Activated CD4-positive, alpha-beta T cell treated with anti-CD3 and anti-CD28 coated beads for 24 hours (primary cell): ENCODE data around the gene SOX30.
"Not testable (repeated sequence)": the region's sequence is repeated elsewhere in the genome, so short reads cannot be mapped to it uniquely, and the experiment has no call there.

Experiments used
- DNase-seq, 2 donors: peaks; one replicate each; pipeline ENCODE4 v3.0.0-alpha.2; 2020; ENCODE audit warnings: low read depth in 2 of 2

Gene SOX30

DNA sequence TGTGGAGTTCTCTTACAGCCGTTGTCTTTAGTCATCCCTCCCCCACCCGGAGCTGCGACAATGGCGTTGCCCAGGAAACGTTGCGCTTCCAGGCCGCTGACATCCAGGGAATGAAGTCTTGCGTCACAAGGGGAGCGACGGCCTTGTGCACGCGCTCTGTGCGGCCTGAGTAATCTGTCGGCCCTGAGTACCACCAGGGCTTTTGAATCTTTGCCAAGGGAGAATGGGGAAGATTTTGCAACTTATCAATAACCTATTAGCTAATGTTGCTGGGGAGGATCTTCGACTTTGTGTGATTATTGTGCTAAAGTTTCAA is at the start of gene SOX30:
Gene SOX30 (minus strand): TSS at position 62 of the 316 bp plus-strand sequence. CDS start 360 bp downstream, outside the sequence.
- DNase-seq, result no peak

DNA sequence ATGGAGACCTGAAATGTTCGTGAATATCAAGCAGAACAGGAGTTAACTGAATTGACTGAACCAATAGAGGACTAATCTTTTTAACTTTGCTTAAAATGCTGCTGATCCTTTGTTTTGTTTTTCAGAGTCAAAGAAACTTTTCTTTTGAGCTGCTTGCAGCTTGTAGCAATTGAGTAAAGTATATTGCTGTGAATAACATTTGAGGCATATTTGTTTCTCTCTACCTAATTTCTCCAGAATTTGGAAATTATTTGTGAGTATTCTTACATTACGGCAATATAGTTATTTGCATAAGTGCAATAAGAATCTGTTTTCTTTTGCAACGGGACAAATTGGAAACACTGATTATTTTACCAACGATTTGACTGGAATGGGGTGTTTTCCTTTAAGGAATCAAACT is 46.4 kb upstream of the SOX30 start:
- DNase-seq, result not testable (repeated sequence)

DNA sequence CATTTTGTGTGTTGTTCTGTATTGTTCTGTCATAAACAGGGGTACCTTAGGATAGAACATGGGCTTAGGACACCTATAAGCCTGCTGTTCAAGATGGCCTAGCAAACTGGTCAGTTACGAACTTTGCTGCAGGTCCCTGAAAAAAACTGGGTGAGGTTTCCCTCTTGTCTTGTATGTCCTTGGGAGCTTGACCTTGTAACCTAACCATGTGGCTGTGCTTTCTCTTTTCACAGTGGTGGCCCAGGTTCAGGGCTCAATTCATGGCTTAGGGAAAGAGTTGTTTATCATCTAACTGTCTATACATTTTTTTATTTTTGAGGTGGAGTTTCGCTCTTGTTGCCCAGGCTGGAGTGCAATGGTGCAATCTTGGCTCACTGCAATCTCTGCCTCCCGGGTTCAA is 43.9 kb upstream of the SOX30 start:
- not testable (repeated sequence) for DNase-seq

DNA sequence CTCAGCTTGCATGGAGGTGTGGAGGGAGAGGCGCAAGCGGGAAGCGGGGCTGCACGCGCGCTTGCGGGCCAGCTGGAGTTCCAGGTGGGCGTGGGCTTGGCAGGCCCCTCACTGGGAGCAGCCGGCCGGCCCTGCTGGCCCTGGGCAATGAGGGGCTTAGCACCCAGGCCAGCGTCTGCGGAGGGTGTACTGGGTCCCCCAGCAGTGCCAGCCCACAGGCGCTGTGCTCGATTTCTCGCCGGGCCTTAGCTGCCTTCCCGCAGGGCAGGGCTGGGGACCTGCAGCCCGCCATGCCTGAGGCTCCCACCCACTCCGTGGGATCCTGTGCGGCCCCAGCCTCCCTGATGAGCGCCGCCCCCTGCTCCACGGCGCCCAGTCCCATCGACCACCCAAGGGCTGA is 41.6 kb upstream of the SOX30 start:
- not testable (repeated sequence) for DNase-seq

DNA sequence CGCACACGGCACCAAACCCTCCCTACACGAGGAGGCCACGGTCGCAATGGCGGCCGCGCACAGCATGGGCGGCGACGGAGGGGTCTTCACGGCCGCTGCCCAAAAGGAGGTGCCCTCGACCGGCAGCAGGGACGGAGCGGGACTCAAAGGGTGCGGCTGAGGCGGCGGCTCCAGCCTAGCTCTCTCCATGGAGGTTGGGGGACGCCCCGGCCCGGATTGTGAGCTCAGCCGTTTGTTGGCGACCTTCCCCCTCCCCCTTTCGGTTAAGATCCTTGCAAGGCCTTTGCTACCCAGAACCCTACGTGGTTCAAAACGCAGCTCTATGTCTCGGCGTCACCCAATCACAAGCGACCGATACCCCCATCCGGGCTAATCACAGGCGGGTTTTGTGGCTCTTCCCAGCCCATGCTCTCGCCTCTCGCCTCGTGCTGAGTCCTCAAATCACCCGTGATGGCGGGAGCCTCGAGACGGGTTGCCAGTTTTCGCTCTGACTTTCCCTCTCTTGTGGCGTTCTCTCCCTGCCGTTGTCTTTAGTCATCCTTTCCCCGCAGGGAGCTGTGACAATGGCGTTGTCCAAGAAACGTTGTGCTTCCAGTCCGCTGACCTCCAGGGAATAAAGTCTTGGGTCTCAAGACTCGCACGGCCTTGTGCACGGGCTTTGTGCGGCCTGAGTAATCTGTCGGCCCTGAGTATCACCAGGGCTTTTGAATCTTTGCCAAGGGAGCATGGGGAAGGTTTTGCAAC is 38.6 kb upstream of the SOX30 start:
- DNase-seq, result no peak

DNA sequence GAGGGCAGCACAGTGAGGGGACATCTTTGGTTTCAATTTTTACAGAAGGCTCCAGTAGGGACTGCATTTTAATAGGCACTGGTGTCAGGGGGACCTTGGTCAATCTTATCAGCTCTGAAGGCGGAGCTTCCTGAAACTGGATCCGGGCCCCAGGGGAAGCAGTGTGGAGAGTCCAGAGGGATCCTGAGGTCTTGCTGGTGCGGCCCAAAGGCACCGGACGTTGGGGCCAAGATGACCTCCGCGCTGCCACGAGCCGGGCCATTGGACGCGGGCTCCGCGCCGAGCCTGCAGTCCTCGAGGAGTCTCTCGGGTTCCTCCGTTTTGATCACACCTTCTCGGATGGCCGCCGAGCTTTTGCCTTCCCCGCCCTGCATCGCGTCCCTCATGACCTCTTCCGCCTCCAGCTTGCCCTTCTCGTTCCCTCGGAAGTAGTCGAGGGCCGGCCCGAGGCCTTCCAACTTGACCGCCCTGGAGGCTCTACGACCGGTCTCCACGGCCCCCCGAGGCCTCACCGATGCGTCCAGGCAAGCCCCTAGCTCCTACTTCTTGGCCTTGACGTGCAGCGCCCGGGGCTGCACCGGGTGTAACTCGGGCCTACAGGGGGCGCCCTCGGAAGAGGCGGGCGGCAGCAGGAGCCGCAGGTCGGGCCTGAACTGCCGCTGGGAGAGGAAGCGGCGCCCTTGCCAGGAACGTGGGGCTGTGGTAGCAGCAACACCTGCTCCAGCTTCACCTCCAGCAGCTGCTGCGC is 37.9 kb upstream of the SOX30 start:
- DNase-seq, result peak in 1 of 2 donors; percentile 22

DNA sequence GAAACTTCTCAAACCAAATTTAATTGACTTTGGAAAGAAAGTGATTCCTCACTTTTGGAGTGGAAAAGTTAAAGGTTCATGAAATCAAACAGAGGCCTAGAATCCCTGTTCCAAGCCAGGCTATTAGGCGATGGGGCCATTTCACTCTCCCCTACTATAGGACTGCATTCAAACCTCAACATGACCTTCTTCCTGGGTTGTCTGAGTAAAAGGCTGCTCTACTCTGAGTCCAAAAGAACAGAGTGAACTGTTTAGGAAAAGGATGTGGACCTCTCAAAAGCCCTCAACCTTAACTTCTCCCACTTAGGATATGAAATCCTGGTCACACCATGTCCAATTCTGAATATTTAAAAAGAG is 34.9 kb upstream of the SOX30 start:
- no peak for DNase-seq

DNA sequence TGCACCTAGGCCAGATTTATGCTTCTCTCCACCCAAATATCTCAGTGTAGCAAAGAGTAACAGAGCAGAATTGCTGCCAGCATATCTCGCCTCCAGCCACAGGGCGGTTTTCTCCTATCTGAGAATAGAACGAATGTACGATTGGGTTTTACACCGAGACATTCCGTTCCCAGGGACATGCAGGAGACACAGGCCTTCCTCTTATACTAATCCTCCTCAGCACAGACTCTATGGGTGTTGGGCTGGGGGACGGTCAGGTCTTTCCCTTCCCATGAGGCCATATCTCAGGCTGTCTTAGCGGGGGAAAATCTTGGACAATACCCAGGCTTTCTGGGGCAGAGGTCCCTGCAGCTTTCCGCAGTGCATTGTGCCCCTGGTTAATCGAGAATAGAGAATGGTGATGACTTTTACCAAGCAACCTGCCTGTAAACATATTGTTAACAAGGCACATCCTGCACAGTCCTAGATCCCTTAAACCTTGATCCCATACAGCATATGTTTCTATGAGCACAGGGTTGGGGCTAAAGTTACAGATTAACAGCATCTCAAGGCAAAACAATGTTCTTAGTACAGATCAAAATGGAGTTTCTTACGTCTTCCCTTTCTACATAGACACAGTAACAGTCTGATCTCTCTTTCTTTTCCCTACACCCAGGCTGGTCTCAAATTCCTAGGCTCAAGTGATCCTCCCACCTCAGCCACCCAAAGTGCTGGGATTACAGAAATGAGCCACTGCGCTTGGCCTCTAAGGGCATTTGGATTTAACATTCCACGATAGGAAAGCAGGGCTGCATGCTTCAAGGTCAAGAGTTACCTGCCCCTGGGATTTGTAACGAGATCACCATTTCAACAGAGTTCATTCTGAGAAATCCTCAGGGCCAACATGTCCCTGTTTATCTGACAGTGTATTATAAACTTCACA is 34.3 kb upstream of the SOX30 start:
- not testable (repeated sequence) for DNase-seq

DNA sequence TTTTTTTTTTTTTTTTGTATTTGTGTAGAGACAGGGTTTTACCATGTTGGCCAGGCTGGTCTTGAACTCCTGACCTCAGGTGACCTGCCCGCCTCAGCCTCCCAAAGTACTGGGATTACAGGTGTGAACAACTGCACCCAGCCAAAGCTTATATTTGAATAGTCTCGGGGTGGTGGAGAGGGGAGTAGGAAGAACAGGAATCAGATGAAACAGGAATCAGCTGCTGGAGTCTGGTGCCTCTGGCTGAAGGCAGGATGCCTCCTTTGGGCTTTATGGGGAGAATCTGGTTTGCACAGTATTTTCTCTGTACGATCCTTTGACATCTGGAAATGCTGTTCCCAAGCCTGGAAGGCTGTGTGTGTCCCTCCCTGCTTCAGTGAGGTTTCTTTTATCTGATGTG is 30.0 kb upstream of the SOX30 start:
- DNase-seq, result no peak

DNA sequence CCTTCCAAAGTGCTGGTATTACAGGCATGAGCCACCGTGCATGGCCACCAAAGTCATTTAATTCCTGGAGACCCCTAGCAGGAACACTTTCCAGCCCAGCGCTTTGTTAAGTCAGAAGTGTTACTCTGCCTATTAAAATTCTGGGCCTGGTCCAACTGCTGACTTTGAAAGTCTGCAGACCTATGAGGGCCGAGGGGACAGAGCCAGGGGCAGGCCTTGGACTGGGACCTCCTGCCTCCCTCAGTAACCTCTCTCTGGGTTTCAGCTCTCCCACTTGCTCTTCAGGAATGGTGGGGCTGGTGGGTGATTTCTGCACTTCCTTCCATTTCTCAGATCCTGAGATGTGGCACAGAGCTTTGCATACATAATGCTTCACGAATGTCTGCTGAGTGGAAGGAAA is 28.8 kb upstream of the SOX30 start:
- no peak for DNase-seq

DNA sequence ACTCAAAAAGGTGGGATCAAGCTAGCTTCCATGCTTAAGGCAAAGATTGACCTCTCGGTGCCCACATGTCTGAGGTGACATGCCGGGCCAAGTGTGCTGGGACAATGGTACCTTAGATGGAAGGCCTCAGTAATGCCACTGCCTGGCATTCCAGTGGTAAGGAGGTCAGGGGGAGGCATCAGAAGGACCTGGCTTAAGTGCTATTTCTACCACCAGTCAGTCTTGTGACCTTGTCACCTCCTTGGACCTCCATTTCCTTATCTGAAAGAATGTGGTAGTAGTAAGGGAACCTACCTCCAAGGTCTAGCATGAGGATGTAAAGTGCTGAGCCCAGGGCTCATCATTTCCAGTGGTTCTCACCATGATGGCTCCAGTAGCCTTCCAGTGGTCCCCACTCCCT is 28.0 kb upstream of the SOX30 start:
- no peak for DNase-seq

DNA sequence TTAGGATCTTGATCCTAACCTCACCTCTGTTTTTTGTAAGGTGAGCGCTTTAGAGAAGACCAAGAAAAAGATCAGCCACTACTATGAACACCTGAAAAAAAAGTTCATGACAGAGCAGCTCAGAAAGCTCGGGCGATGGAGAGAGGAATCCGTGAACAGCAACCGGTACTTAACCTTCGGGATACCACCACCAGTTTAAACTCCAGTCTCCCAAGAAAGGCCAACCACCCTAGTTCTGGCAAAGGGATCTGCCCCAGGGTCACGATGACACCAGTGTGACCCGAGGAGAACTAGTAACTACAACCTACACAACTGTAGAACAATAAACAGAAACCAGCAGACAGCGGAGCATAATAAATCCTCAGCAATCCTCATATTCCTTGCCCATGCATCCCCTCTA is 27.6 kb upstream of the SOX30 start:
- DNase-seq, result no peak

DNA sequence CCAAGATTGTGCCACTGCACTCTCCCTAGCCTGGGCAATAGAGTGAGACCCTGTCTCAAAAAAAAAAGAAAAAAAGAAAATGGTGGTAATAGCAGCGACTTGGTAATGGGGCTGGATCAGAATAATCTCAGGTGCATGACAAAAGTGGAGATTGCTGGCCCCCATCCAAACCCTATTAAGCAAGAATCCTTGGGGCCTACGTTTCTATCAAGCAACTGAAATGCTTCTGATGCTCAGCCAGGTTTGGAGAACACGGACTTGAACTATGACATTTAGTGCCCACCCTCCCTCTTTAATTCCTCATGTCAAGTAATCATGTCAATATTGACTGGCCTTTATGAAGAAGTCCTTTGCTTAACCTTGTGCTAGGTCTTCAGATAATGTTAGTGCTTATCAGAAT is 25.7 kb upstream of the SOX30 start:
- no peak for DNase-seq

DNA sequence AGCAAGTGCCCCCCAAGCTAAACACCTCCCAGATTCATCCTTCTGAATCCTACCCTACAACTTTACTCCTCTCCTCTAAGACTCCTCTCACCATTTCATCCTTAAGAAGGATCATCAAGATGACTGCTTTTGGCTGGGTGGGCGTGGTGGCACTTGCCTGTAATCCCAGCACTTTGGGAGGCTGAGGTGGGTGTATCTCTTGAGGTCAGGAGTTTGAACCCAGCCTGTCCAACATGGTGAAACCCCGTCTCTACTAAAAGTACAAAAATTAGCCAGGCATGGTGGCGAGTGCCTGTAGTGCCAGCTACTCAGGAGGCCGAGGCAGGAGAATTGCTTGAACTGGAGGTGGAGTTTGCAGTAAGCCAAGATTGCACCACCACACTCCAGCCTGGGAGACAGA is 22.1 kb upstream of the SOX30 start:
- not testable (repeated sequence) for DNase-seq

DNA sequence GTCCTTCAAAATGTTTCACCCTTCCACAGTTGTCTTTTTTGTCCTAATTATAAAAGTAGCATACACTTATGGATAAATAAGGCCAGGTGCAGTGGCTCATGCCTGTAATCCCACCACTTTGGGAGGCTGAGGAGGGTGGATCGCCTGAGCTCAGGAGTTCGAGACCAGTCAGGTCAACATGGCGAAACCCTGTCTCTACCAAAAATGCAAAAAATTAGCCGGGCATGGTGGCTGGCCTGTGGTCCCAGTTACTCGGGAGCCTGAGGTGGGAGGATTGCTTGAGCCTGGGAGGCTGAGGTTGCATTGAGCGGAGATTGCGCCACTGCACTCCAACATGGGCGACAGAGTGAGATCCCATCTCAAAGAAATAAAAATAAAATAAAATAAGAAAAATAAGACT is 20.7 kb upstream of the SOX30 start:
- no peak for DNase-seq

DNA sequence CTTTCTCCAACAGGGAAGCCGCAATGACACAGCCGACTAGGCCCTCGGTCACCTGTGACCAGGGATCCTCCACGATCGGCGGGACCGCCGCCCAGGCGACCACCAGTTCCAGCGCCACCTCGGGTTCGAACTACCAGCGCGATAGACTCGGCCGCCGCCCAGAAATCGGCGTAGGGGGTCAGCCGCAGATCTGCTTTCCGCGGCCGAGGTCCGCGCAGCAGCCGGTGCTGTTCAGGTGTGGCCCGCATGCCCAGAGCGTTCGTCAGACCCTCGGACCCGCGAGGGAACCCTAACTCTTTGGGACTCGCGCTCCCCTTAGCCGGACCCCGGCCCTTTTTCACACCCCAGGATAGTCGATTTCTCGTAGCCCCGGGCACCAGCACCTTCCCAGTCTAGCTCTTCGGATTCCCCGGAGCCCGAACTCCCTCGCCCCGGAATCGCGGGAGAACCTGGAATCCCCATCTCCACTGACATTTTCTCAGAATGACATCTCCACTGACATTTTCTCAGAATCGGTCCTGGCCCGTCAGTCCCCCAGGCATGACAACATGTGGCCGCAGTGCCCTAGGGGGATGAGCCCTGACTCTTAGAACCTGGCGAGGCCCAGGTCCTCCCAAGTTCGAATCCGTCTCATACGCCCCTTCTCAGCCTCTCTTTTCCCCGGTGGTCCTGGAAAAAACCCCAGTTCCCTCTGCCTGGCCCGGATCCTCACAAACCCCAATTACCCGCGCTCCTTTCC is 19.5 kb upstream of the SOX30 start:
- no peak for DNase-seq

DNA sequence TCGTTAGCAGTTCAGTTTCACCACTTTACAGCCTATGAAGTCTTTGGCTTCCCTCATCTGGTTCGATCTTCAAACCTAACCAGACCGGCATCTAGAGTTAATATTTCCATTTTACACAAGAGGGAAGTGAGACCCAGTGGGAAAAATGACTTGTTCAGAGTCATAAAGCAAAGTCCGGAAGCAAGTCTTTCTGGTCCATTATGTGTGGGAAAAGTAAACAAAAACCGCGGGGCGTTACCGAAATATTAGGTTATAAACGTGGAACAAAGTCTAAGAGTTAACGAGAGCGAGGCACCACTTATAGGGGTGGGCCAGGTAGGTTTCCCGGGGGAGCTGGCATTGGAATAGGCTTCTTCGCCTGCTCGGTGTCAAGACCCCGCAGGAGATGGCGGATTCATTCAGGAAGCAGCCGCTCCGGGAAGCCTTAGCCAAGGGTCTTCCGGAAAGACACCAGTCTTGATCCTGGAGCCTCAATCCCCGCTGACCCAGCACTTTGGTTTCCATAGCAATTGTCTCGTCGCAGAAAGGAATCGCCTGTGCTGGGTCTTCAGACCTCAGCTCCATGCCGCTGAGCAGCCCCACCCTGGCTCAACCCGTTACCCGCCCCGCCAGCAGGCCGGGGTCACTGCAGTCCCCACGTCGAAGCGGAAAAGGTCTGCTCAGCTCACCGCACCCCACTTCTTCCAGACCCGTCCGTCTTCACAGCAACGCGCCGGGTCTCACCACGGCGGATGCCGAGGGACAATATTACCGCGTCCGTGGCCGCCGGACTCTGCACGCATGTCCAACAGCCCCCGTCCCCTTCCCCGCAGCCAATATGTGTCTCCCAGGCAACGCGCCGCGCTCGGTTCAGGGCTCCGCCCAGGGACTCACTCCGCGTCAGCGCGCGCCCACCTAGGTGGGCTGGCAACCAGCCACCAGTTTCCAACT is 18.7 kb upstream of the SOX30 start, which contains the start of gene C5orf52:
Gene C5orf52 (plus strand): TSS at position 872 of the 930 bp plus-strand sequence. CDS start 82 bp downstream, outside the sequence.
- no peak for DNase-seq

DNA sequence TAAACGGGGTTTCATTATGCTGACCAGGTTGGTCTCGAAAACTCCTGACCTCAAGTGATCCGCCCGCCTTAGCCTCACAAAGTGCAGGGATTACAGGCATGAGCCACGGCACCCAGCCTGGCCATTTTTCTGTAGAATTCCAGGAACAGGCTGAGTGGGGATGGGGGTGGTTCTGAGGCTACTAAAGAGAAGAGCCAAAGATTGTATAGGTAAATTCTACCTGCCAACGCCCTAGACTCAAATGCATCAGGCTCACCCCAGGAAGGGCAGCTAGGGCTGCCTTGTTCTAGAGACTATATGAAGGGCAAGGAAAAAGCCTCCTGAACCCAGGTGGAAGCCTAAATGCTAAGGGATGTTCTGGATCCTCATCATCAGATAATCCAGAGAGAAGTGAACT is 17.5 kb upstream of the SOX30 start:
- DNase-seq, result no peak

DNA sequence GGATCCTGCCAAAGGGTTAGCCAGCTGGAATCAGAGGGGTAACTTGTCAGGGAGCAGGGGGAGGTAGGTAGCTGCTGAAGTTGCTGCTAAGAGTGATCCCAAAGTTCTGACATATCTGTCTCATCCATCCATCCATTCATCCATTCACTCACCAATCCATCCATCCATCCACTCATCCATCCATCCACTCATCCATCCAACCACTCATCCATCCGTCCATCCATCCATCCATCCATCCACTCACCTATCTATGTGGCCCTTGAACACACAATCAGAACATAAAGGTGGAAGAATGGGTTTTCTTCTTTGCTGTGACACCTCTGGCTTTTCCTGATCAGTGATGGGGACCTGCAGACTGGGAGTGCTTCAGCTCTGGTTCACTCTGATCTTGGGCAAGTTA is 16.1 kb upstream of the SOX30 start:
- DNase-seq, result no peak

DNA sequence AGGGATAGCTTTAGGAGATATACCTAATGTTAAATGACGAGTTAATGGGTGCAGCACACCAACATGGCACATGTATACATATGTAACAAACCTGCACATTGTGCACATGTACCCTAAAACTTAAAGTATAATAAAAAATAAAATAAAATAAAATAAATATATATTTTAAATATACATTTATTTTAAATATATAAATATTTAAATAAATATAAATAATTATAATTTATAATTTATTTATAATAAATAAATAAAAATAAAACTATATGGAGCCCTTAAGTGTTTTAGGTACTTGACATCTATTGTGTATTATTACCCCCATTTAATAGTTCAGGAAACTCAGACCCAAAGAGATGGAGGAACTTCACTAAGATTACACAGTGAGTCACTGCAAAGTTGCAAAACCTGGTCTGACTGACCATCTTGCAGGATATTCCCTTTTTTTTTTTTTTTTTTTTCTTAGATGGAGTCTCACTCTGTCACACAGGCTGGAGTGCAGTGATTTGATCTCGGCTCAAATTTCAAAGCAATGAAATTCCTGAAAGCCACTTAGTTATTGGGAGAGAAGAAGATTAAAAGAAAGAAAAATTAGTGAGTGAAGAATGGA is 13.3 kb upstream of the SOX30 start:
- no peak for DNase-seq
